ENCODE measurements around the gene NKX2-4. TPM values are rescaled to one million over a fixed set of nuclear protein-coding genes. Genes with fewer than 3 reads are reported as not detected.

Gene NKX2-4
- total and polyA plus RNA-seq, 10 of the 15 experiments (the other 5 are each of a cell fraction or from before 2014, with no cell fraction given) = not detected

GRCh38 chr20:21372016-21372415 lies 25.3 kb downstream of the NKX2-4 start:
- BruUV-seq (replicated peaks) = no TSS peak
- ChIA-PET POLR2A (no interaction called here), CTCF (interaction anchor here (1.1 to 1.5 kb wide), 3 partner anchors 10 to 199 kb away, joined by 3 to 4 read pairs (median 3); no protein-coding TSS in a partner anchor), RAD21 (ENCODE audit: unreplicated experiment) (no interaction called here), SMC1A (ENCODE audit: uncharacterized antibody, unreplicated experiment) (interaction anchor here (0.9 kb wide), 1 partner anchor 201 kb away, joined by 3 read pairs; no protein-coding TSS in a partner anchor)
- ATAC-seq (no peak), DNase-seq (ENCODE audit: low read depth, low spot score) (no peak), FAIRE-seq (no peak)
- Histone ChIP-seq H2AFZ (ENCODE audit: control insufficient read depth, low read depth, low read length) (no peak overlapping the region), H3K4me1 (ENCODE audit: control insufficient read depth, insufficient read depth, low read length) (no peaks in the 10 kb centered on the region), H3K36me3 (ENCODE audit: control insufficient read depth in 2 of 2, insufficient read depth in 2 of 2, low read length in 1 of 2) (peaks cover 0 to 11% of the 10 kb centered on the region in 2 experiments; a peak in 1 of 4 replicates), H3K4me2 (ENCODE audit: control insufficient read depth, insufficient read depth) (no peak overlapping the region), H3K79me2 (ENCODE audit: control insufficient read depth, insufficient read depth, low read length) (no peaks in the 10 kb centered on the region), H3K27ac (ENCODE audit: control insufficient read depth, insufficient read depth) (no peak overlapping the region), H3K9me3 (replicated peaks; ENCODE audit: control insufficient read depth, insufficient read depth, low read length) (no peaks in the 10 kb centered on the region), H4K20me1 (ENCODE audit: control insufficient read depth, insufficient read depth) (no peaks in the 10 kb centered on the region), H3K27me3 (replicated peaks in 1 of 2; ENCODE audit: control insufficient read depth in 2 of 2, insufficient read depth in 2 of 2, low read length in 1 of 2) (no peaks in the 10 kb centered on the region), H3K9ac (ENCODE audit: control insufficient read depth, insufficient read depth, low read length) (no peak overlapping the region), H3K4me3 (no peak overlapping the region)
- in situ Hi-C loops (cut with MboI) (no loop called here), intact Hi-C loops (cut with micrococcal nuclease; ENCODE audit: unreplicated experiment) (loop anchor here (5.0 kb wide), 1 partner anchor 135 kb away; no protein-coding TSS in a partner anchor)
- WGBS (ENCODE audit: insufficient coverage, insufficient replicate concordance, low lambda C conversion rate, missing lambda C conversion rate) = 98% methylated on average over 2 of the region's 2 CpGs
- TF ChIP-seq ZBTB11 (CRISPR knock-in tag; IDR thresholded peaks at IDR 0.05) (no peak), ELK1 (IDR thresholded peaks at IDR 0.05; ENCODE audit: low read depth, low read length) (no peak), MTA2 (IDR thresholded peaks at IDR 0.05; ENCODE audit: low read depth) (no peak), NR2F1 (conservative IDR thresholded peaks at IDR 0.05) (no peak), ZNF24 (IDR thresholded peaks at IDR 0.05) (no peak), ATF7 (IDR thresholded peaks at IDR 0.05; ENCODE audit: low read depth) (no peak), PML (IDR thresholded peaks at IDR 0.05; ENCODE audit: low read length) (no peak), FOXK2 (IDR thresholded peaks at IDR 0.05) (no peak), MXI1 (IDR thresholded peaks at IDR 0.05; ENCODE audit: low read depth, low read length) (no peak), ZZZ3 (IDR thresholded peaks at IDR 0.05; ENCODE audit: control insufficient read depth, insufficient read length, low read depth) (no peak), POLR2AphosphoS2 (IDR thresholded peaks at IDR 0.05; ENCODE audit: low read depth, low read length) (no peak), PBX3 (IDR thresholded peaks at IDR 0.05; ENCODE audit: insufficient replicate concordance, low read depth, low read length) (no peak), RB1 (IDR thresholded peaks at IDR 0.05; ENCODE audit: borderline replicate concordance) (no peak), SIX5 (IDR thresholded peaks at IDR 0.05; ENCODE audit: low read depth, low read length, severe bottlenecking) (no peak), CREB1 (IDR thresholded peaks at IDR 0.05; ENCODE audit: low read depth) (no peak), E2F4 (IDR thresholded peaks at IDR 0.05; ENCODE audit: low read depth, low read length) (no peak), HCFC1 (IDR thresholded peaks at IDR 0.05; ENCODE audit: low read length) (no peak), CHD2 (IDR thresholded peaks at IDR 0.05; ENCODE audit: borderline replicate concordance, low read depth, low read length) (no peak)

Measured in GM12878 (cell line).